B cell (primary cell): ENCODE measurements around the gene ZFX. TPM values are rescaled to one million over a fixed set of nuclear protein-coding genes. Genes with fewer than 3 reads are reported as not detected.

Experiments
- ATAC-seq: fragments of 200-7000 bp; cut with Tn5 transposase; one replicate; pipeline ENCODE4 v1.10.0; 2021; ENCODE audit warnings: low read depth, mild to moderate bottlenecking, moderate number of reproducible peaks, moderate library complexity
- CTCF ChIA-PET: fragments of 350-600 bp; sonication (Branson Sonifier 250); formaldehyde crosslinking; loops from one replicate; lab custom pipeline; 2021; ENCODE audit warnings: antibody characterized with exemption, inconsistent platforms; lab: Charles Lee
- POLR2A ChIA-PET: fragments of 350-600 bp; sonication (Branson Sonifier 250); formaldehyde crosslinking; loops from one replicate; lab custom pipeline; 2021; ENCODE audit warnings: antibody characterized with exemption; lab: Charles Lee
- DNase-seq: peaks from one replicate; pipeline ENCODE4 v3.0.0; 2013
- H2AFZ ChIP-seq: 2 replicates; pipeline ENCODE4 v1.6.1; 2012; ENCODE audit warnings: mild to moderate bottlenecking, low read depth, low read length; ENCODE audit not compliant: insufficient read depth, poor library complexity, severe bottlenecking
- H3K27ac ChIP-seq, 2 donors: 1 replicate in 1 of 2; 2 replicates in 1 of 2; pipeline ENCODE4 v1.5.1; 2012 to 2013; ENCODE audit warnings: low read length in 2 of 2, mild to moderate bottlenecking in 2 of 2, moderate library complexity in 1 of 2
- H3K27me3 ChIP-seq, 4 experiments: fragments of 200-600 bp in 1 of 4; sonication (generic) in 1 of 4; replicated peaks in 1 of 4; 1 replicate in 2 of 4; 2 replicates in 2 of 4; pipeline versions ENCODE4 v1.6.1 to v1.7.0; 2013 to 2016; ENCODE audit warnings: low read length in 3 of 4, mild to moderate bottlenecking in 2 of 4, mixed read lengths in 1 of 4, moderate library complexity in 1 of 4; ENCODE audit not compliant: insufficient read depth in 4 of 4, control insufficient read depth in 3 of 4; ENCODE audit errors: control extremely low read depth in 1 of 4
- H3K36me3 ChIP-seq, 2 experiments: replicated peaks in 1 of 2; 1 replicate in 1 of 2; 2 replicates in 1 of 2; pipeline versions ENCODE4 v1.6.1 to v1.7.1; 2013; ENCODE audit warnings: low read length in 1 of 2; ENCODE audit not compliant: insufficient read depth in 2 of 2, control insufficient read depth in 1 of 2; ENCODE audit errors: control extremely low read depth in 1 of 2, extremely low read depth in 1 of 2
- H3K4me1 ChIP-seq, 2 donors: fragments of 200-600 bp in 1 of 2; sonication (generic) in 1 of 2; 1 replicate in 1 of 2; 2 replicates in 1 of 2; pipeline versions ENCODE4 v1.5.1 to v1.6.1; 2013 to 2017; ENCODE audit warnings: low read length in 2 of 2; ENCODE audit not compliant: control insufficient read depth in 2 of 2, insufficient read depth in 2 of 2
- H3K4me2 ChIP-seq: replicated peaks from 2 replicates; pipeline ENCODE3; 2012; ENCODE audit warnings: mild to moderate bottlenecking, low read depth, low read length; ENCODE audit not compliant: poor library complexity, severe bottlenecking
- H3K4me3 ChIP-seq, 5 experiments: fragments of 200-600 bp in 1 of 5; sonication (generic) in 1 of 5; 1 replicate in 3 of 5; 2 replicates in 2 of 5; pipeline versions ENCODE4 v1.5.1 to v1.7.0; 2011 to 2016; ENCODE audit warnings: low read length in 4 of 5, mild to moderate bottlenecking in 4 of 5, low read depth in 2 of 5, control low read depth in 1 of 5, moderate library complexity in 1 of 5; ENCODE audit not compliant: insufficient read depth in 1 of 5; ENCODE audit errors: control extremely low read depth in 1 of 5, extremely low read depth in 1 of 5
- H3K79me2 ChIP-seq: fragments of 200-600 bp; sonication (generic); one replicate; pipeline ENCODE4 v1.6.0; 2016; ENCODE audit warnings: low read length; ENCODE audit not compliant: control insufficient read depth, insufficient read depth
- H3K9ac ChIP-seq: fragments of 200-600 bp; sonication (generic); 2 replicates; pipeline ENCODE4 v1.6.1; 2017; ENCODE audit warnings: mild to moderate bottlenecking, low read length, moderate library complexity
- H3K9me3 ChIP-seq, 3 donors: one replicate each; pipeline versions ENCODE4 v1.6.1 to v1.7.1; 2013; ENCODE audit warnings: low read length in 2 of 3; ENCODE audit not compliant: control insufficient read depth in 2 of 3, insufficient read depth in 1 of 3; ENCODE audit errors: control extremely low read depth in 1 of 3
- H4K20me1 ChIP-seq: 2 replicates; pipeline ENCODE4 v1.6.0; 2012; ENCODE audit warnings: mild to moderate bottlenecking, low read length; ENCODE audit not compliant: insufficient read depth, control insufficient read depth, poor library complexity, severe bottlenecking
- H3K27ac Mint-ChIP-seq: one replicate; pipeline ENCODE4 v1.8.0; 2021; ENCODE audit warnings: mixed read lengths
- H3K27me3 Mint-ChIP-seq: one replicate; pipeline ENCODE4 v1.8.0; 2021; ENCODE audit warnings: mixed read lengths
- H3K4me1 Mint-ChIP-seq: one replicate; pipeline ENCODE4 v1.8.0; 2021; ENCODE audit warnings: mixed read lengths
- H3K4me3 Mint-ChIP-seq: one replicate; pipeline ENCODE4 v1.8.0; 2021; ENCODE audit warnings: mixed read lengths
- H3K9me3 Mint-ChIP-seq: one replicate; pipeline ENCODE4 v1.8.0; 2022; ENCODE audit warnings: mixed read lengths; ENCODE audit not compliant: insufficient read depth
- EZH2 ChIP-seq: IDR thresholded peaks from 2 replicates; pipeline ENCODE4 v1.6.1; 2012; ENCODE audit warnings: borderline replicate concordance, low read depth, mild to moderate bottlenecking, moderate library complexity, low read length; ENCODE audit not compliant: insufficient read depth, poor library complexity, severe bottlenecking
- WGBS: methylation state at CpG from one replicate; pipeline ENCODE4 v1.1.5; 2013; ENCODE audit warnings: missing lambda C conversion rate; ENCODE audit not compliant: insufficient coverage; 5-methylcytosine and 5-hydroxymethylcytosine counted together
- intact Hi-C: fragments of 100-400 bp; cut with micrococcal nuclease; formaldehyde crosslinking; loops from one replicate; pipeline ENCODE4 v1.10.0; 2022
- polyA plus RNA-seq: library from polyadenylated mRNA; depleted of rRNA; stranded (reverse); fragments of >200 nt; gene quantifications from 2 replicates; pipeline ENCODE4 v1.2.3, GENCODE V29; 2012
- total RNA-seq, 2 donors: library from RNA; stranded (reverse); fragments of 120-200 nt in 1 of 2; gene quantifications; 1 replicate in 1 of 2; 2 replicates in 1 of 2; pipeline versions ENCODE4 v1.2.3 to v1.2.4, GENCODE V29; 2013 to 2022
- TF ChIP-seq, protein P1 (sequence below): fragments of 200-600 bp; IDR thresholded peaks from one replicate; pipeline ENCODE4 v1.8.0; 2022; ENCODE audit warnings: antibody characterized with exemption, mild to moderate bottlenecking

The ZFX gene
- total and polyA plus RNA-seq, 2 donors (not counting 1 experiment from before 2014, with no cell fraction given) = 31.3 to 81.8 TPM

DNA sequence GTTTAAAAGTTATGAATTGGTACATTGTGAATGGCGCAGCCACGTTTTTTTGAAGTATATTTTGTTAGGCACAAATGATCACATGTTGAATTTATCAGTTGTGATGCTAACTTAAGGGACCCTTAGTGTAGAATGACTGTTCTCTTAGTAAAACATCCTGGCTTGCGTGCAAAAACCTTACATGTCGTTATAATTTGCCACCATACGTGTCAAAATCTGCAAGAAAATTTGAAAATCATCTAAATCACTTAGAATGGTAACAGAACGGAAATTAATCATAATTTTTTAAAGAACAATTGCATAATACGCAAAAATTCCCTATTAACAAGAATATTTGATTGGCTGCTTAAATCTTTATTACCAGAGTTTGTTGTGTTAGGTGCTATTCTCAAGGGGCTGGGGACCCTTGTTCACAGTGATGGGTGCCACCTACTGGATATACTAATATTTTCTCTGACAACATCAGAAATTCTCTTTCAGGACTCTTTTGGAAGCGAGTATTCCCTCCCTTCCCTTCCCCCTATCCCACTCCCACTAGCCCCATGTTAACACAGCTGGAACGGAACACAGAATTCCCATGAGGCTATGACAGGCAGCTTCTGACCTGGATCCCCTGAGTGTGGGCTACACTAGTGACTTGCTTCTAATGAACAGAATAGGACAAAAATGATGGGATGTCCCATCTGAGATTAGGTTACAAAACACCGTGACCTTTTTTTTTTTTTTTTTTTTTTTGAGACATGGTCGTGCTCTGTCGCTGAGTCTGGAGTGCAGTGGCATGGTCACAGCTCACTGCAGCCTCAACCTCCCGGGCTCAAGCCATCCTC is 92.5 kb downstream of the ZFX start:
- TF ChIP-seq, protein P1, sequence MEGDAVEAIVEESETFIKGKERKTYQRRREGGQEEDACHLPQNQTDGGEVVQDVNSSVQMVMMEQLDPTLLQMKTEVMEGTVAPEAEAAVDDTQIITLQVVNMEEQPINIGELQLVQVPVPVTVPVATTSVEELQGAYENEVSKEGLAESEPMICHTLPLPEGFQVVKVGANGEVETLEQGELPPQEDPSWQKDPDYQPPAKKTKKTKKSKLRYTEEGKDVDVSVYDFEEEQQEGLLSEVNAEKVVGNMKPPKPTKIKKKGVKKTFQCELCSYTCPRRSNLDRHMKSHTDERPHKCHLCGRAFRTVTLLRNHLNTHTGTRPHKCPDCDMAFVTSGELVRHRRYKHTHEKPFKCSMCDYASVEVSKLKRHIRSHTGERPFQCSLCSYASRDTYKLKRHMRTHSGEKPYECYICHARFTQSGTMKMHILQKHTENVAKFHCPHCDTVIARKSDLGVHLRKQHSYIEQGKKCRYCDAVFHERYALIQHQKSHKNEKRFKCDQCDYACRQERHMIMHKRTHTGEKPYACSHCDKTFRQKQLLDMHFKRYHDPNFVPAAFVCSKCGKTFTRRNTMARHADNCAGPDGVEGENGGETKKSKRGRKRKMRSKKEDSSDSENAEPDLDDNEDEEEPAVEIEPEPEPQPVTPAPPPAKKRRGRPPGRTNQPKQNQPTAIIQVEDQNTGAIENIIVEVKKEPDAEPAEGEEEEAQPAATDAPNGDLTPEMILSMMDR = peak; percentile 31
- no peak for TF ChIP-seq EZH2
- Mint-ChIP-seq H3K9me3 (no peaks in the 10 kb centered on the region), H3K27ac (no peak overlapping the region), H3K4me3 (no peak overlapping the region), H3K27me3 (no peaks in the 10 kb centered on the region), H3K4me1 (peaks cover 12% of the 10 kb centered on the region)
- intact Hi-C loops = loop anchor here (1.0 to 10.0 kb wide), 2 partner anchors 160 to 547 kb away; no protein-coding TSS in a partner anchor
- Histone ChIP-seq H3K9me3 (no peaks in the 10 kb centered on the region), H3K36me3 (no peaks in the 10 kb centered on the region), H3K4me3 (no peak overlapping the region), H3K27me3 (no peaks in the 10 kb centered on the region), H3K27ac (no peak overlapping the region), H3K79me2 (no peaks in the 10 kb centered on the region), H3K4me1 (peaks cover 0 to 3% of the 10 kb centered on the region in 2 donors), H2AFZ (no peak overlapping the region), H3K9ac (no peak overlapping the region), H3K4me2 (no peak overlapping the region), H4K20me1 (no peaks in the 10 kb centered on the region)
- POLR2A ChIA-PET = interaction anchor here (0.7 kb wide), 1 partner anchor 575 kb away, joined by 3 read pairs; the partner anchor contains the start of gene PRDX4
- ATAC-seq (no peak), DNase-seq (peak; percentile 34)
- CTCF ChIA-PET = interaction anchor here (0.7 to 1.1 kb wide), 5 partner anchors 55 to 433 kb away, joined by 3 to 7 read pairs (median 3); no protein-coding TSS in a partner anchor
- no CpG with 5 or more reads among the region's 13 CpGs for WGBS
